NCI-H748 (cell line): ENCODE results near the gene TUFT1.
"Not testable (repeated sequence)": the region's sequence is repeated elsewhere in the genome, so short reads cannot be mapped to it uniquely, and the experiment has no call there.

Experiments
- DNase-seq: peaks from one replicate; lab custom pipeline; 2025; ENCODE audit not compliant: unreplicated experiment; lab: John Stamatoyannopoulos, UW

Gene TUFT1

DNA sequence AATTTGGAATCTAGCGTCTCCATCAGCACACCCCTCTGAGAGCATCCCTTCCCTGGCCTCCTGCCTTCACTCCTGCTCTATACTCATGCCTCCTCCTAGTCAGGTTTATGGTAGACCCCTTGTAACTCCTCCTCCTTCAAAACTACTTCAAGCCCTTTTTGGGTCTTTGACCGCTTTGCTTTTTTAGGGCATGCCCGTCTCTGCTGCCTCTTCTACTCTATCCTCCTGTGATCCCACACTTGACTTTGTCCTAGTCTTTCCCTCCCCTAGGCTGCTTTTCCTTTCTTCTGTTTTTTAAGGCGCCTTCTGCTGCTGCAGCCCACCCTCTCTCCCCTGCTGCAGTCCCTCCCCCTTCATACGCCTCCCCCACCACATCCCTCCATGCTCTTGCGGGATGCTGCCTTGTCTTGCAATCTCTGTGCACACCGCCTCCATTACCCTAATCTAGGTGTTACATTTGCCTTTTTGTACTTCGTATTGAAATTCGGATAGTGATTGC lies 73.2 kb downstream of the TUFT1 start:
- peak; percentile 17 for DNase-seq

GRCh38 chr1:151615711-151616504 lies 75.8 kb downstream of the TUFT1 start:
- no peak for DNase-seq

GRCh38 chr1:151616505-151616849 lies 76.4 kb downstream of the TUFT1 start:
- no peak for DNase-seq

DNA sequence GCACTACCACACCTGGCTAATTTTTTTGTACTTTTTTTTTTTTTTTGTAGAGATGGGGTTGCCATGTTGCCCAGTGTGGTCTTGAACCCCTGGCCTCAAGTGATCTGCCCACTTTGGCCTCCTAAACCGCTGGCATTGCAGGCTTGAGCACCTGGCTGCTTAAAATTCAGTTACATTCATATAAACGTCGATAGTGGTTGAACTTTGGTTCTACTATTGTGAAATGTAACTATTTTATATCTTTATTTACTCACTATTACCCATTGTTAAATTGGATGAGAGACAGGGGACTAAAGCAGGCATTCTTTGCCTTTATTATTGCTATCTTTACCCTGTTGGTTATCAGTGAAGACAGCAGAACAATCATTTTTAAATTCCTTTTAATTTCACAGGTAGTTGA lies 77.9 kb downstream of the TUFT1 start:
- no peak for DNase-seq

DNA sequence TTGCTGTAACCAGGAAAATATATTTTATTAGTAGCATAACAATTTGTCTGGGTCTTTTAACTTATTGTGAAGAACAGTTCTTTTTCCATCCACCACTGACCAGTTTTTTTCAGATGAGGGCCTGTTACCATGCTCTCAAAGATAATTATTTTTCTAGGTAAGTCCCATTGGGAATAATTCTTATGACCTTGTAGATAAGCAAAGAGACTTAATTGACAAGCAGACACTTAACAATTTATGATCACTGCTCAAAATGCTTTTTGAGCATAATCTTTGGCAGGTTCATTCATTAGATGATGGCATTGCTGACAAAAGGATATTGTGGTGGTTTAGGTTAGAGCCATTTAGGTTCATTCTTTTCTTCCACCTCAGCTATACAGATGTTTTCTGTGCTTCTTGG lies 78.4 kb downstream of the TUFT1 start:
- no peak for DNase-seq

GRCh38 chr1:151618996-151619395 lies 78.9 kb downstream of the TUFT1 start:
- DNase-seq = not testable (repeated sequence)

- no peak for DNase-seq
These were observed 79.5 kb downstream of the TUFT1 start for GRCh38 chr1:151619489-151620093.

DNA sequence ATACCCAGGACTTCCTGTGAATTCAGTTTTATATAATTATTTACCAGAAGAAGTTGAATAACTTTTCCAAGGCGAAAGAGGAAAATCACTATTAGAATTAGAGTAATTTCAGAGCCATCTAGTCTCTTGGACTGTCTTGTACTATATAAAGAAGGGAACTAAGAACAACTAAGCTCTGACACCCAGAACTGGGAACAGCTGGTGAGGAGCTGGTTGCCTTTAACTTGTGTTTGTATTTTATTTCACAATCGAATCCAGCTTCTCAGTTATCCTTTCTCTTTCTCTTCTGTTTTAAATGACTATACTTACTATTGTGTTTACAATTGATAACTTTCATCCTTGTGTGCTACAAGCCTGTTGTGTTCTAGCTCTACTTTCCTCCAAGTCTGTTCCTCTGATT lies 80.2 kb downstream of the TUFT1 start:
- DNase-seq = no peak

DNA sequence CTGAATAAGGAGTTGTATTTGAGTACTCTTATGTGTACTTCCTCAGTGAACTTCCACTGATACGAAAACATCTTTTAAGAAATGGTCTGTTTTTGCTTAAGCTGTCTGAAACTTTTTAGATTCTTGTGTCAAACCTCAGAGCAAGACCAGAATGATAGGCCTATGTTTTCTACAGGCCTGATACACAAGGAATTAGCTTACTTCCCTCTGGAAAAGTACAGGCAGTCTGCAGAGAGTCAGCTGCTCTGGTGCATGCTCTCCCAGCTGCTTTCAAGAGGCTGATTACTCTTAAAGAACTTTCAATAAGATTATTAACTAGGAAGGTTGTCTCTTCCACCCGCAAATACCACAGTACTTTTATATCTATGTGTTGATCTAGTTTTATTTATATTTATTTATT lies 81.2 kb downstream of the TUFT1 start:
- DNase-seq = no peak

- DNase-seq = no peak
These were observed 84.7 kb downstream of the TUFT1 start for GRCh38 chr1:151624783-151625182.

DNA sequence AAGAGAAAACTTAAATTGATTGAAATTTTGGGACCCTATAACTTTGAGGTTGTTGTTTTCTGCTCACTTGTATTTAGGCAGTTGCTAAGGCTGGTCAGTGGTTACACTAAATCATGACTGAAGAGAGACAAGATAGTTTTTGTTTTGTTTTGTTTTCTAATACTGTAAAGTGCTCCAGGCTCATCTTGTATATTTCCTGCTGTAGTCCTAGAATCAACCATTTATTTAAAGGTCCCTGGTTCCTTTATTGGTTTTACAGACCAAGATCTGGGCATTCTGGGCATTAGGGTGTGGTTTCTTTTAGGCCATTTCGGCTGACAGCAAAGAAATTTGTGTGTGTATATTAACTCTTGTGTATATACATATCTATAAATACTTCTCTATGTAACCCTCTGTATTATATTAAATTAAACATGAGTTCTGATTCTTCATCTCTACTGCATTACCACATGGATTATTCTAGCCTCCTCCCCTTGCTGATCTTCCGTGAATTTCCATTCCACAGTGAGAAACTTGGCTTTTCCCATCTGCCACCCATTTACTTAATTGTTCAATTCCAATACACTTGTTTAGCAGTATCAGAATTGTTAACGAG lies 86.7 kb downstream of the TUFT1 start:
- no peak for DNase-seq

- DNase-seq = no peak
These were observed 89.2 kb downstream of the TUFT1 start for GRCh38 chr1:151629278-151629677.
